Activated CD8-positive, alpha-beta memory T cell treated with anti-CD3 and anti-CD28 coated beads, Interleukin-2, amount 10 ng/mL, durations not matched to agents 7 days and 5 days (primary cell): Measurements from ENCODE around the gene PPHLN1. TPM values are rescaled to one million over a fixed set of nuclear protein-coding genes. Genes with fewer than 3 reads are reported as not detected.

Source experiments
- ATAC-seq: fragments of 150-1000 bp; cut with Tn5 transposase; one replicate; pipeline ENCODE4 v1.10.0; 2021; ENCODE audit warnings: moderate library complexity
- CTCF ChIA-PET: fragments of 350-600 bp; sonication (Branson Sonifier 250); formaldehyde crosslinking; loops from one replicate; lab custom pipeline; 2021; ENCODE audit warnings: antibody characterized with exemption; lab: Charles Lee
- DNase-seq: peaks from one replicate; pipeline ENCODE4 v3.0.0-alpha.2; 2020
- H3K27ac Mint-ChIP-seq: one replicate; pipeline ENCODE4 v1.8.0; 2021; ENCODE audit warnings: mild to moderate bottlenecking, mixed read lengths
- H3K27me3 Mint-ChIP-seq: one replicate; pipeline ENCODE4 v1.8.0; 2021; ENCODE audit warnings: mixed read lengths
- H3K36me3 Mint-ChIP-seq: one replicate; pipeline ENCODE4 v1.8.0; 2021; ENCODE audit warnings: mild to moderate bottlenecking, mixed read lengths
- H3K4me1 Mint-ChIP-seq: one replicate; pipeline ENCODE4 v1.8.0; 2021; ENCODE audit warnings: mixed read lengths
- H3K4me3 Mint-ChIP-seq: one replicate; pipeline ENCODE4 v1.8.0; 2021; ENCODE audit warnings: mild to moderate bottlenecking, moderate library complexity, mixed read lengths
- H3K9me3 Mint-ChIP-seq: one replicate; pipeline ENCODE4 v1.8.0; 2022; ENCODE audit warnings: low read depth, mixed read lengths
- total RNA-seq, 2 experiments: library from RNA; stranded (reverse); gene quantifications; one replicate each; pipeline ENCODE4 v1.2.3, GENCODE V29; 2021

The PPHLN1 gene
- total RNA-seq, 2 experiments from 2014 or later = 84.1 to 86.1 TPM

GRCh38 chr12:42469355-42470175 lies 143.6 kb downstream of the PPHLN1 start:
- no peaks in the 10 kb centered on the region for H3K9me3 Mint-ChIP-seq
- CTCF ChIA-PET = interaction anchor here (1.2 to 4.7 kb wide), 2 partner anchors 10 to 14 kb away, joined by 3 to 27 read pairs; no protein-coding TSS in a partner anchor
- ATAC-seq = peak; percentile 77

GRCh38 chr12:42472376-42472775 lies 146.4 kb downstream of the PPHLN1 start:
- Mint-ChIP-seq H3K9me3 (no peaks in the 10 kb centered on the region), H3K36me3 (no peaks in the 10 kb centered on the region), H3K4me1 (peaks cover 20% of the 10 kb centered on the region), H3K27ac (no peak overlapping the region), H3K4me3 (no peak overlapping the region), H3K27me3 (peaks cover 35% of the 10 kb centered on the region)
- CTCF ChIA-PET = interaction anchor here (2.3 to 4.7 kb wide), 2 partner anchors 11 kb away, joined by 8 to 27 read pairs; no protein-coding TSS in a partner anchor
- ATAC-seq (no peak), DNase-seq (no peak)

More at GRCh38 chr12:42469355-42470175, 143.6 kb downstream of the PPHLN1 start:
- peak; percentile 43 for DNase-seq
- Mint-ChIP-seq H3K27ac (peak overlapping the region; percentile 49), H3K4me1 (peaks cover 20% of the 10 kb centered on the region), H3K36me3 (no peaks in the 10 kb centered on the region), H3K27me3 (peaks cover 30% of the 10 kb centered on the region), H3K4me3 (peak overlapping the region; percentile 67)

- Mint-ChIP-seq H3K4me3 (no peak overlapping the region), H3K27me3 (peaks cover 38% of the 10 kb centered on the region), H3K36me3 (no peaks in the 10 kb centered on the region), H3K27ac (no peak overlapping the region), H3K4me1 (peaks cover 20% of the 10 kb centered on the region), H3K9me3 (no peaks in the 10 kb centered on the region)
- CTCF ChIA-PET = interaction anchor here (2.3 kb wide), 1 partner anchor 10 kb away, joined by 8 read pairs; no protein-coding TSS in a partner anchor
- DNase-seq (no peak), ATAC-seq (no peak)
These were observed 147.2 kb downstream of the PPHLN1 start for GRCh38 chr12:42473130-42473529.

- ATAC-seq = no peak
- no peak overlapping the region for H3K27ac Mint-ChIP-seq
- H3K4me3 Mint-ChIP-seq = no peak overlapping the region
- peaks cover 15% of the 10 kb centered on the region for H3K4me1 Mint-ChIP-seq
- CTCF ChIA-PET = interaction anchor here (2.3 kb wide), 1 partner anchor 9 kb away, joined by 8 read pairs; no protein-coding TSS in a partner anchor
- H3K9me3 Mint-ChIP-seq = no peaks in the 10 kb centered on the region
- no peaks in the 10 kb centered on the region for H3K36me3 Mint-ChIP-seq
- peaks cover 38% of the 10 kb centered on the region for H3K27me3 Mint-ChIP-seq
- DNase-seq = no peak
These were observed 147.6 kb downstream of the PPHLN1 start for GRCh38 chr12:42473561-42473960.

- Mint-ChIP-seq H3K4me3 (no peak overlapping the region), H3K27me3 (peaks cover 46% of the 10 kb centered on the region), H3K9me3 (no peaks in the 10 kb centered on the region), H3K27ac (no peak overlapping the region), H3K36me3 (no peaks in the 10 kb centered on the region), H3K4me1 (peaks cover 7% of the 10 kb centered on the region)
- ATAC-seq = no peak
- CTCF ChIA-PET = interaction anchor here (2.3 kb wide), 1 partner anchor 9 kb away, joined by 8 read pairs; no protein-coding TSS in a partner anchor
- DNase-seq = no peak
These were observed 148.4 kb downstream of the PPHLN1 start for GRCh38 chr12:42474391-42474790.

- H3K27ac Mint-ChIP-seq = no peak overlapping the region
These were observed 149.1 kb downstream of the PPHLN1 start for GRCh38 chr12:42475106-42475505.

GRCh38 chr12:42477941-42478340 lies 152.0 kb downstream of the PPHLN1 start:
- Mint-ChIP-seq H3K4me1 (peaks cover 6% of the 10 kb centered on the region), H3K27me3 (peaks cover 59% of the 10 kb centered on the region), H3K36me3 (no peaks in the 10 kb centered on the region), H3K4me3 (no peak overlapping the region), H3K27ac (no peak overlapping the region), H3K9me3 (no peaks in the 10 kb centered on the region)
- CTCF ChIA-PET = no interaction called here
- no peak for DNase-seq
- ATAC-seq = no peak

More at GRCh38 chr12:42475106-42475505, 149.1 kb downstream of the PPHLN1 start:
- H3K27me3 Mint-ChIP-seq = peaks cover 52% of the 10 kb centered on the region
- no peak for ATAC-seq
- no peaks in the 10 kb centered on the region for H3K9me3 Mint-ChIP-seq
- peaks cover 1% of the 10 kb centered on the region for H3K4me1 Mint-ChIP-seq
- CTCF ChIA-PET = no interaction called here
- H3K36me3 Mint-ChIP-seq = no peaks in the 10 kb centered on the region
- DNase-seq = no peak
- H3K4me3 Mint-ChIP-seq = no peak overlapping the region

GRCh38 chr12:42481368-42481767 lies 155.4 kb downstream of the PPHLN1 start:
- Mint-ChIP-seq H3K4me3 (no peak overlapping the region), H3K27ac (no peak overlapping the region), H3K4me1 (peaks cover 14% of the 10 kb centered on the region), H3K36me3 (no peaks in the 10 kb centered on the region), H3K9me3 (no peaks in the 10 kb centered on the region), H3K27me3 (peaks cover 73% of the 10 kb centered on the region)
- CTCF ChIA-PET = no interaction called here
- DNase-seq (no peak), ATAC-seq (no peak)

- H3K9me3 Mint-ChIP-seq = no peaks in the 10 kb centered on the region
- H3K4me1 Mint-ChIP-seq = peaks cover 14% of the 10 kb centered on the region
- H3K27me3 Mint-ChIP-seq = peaks cover 82% of the 10 kb centered on the region
- H3K36me3 Mint-ChIP-seq = no peaks in the 10 kb centered on the region
- CTCF ChIA-PET = interaction anchor here (1.0 to 2.4 kb wide), 7 partner anchors 9 to 86 kb away, joined by 3 to 27 read pairs (median 3); no protein-coding TSS in a partner anchor
- DNase-seq (no peak), ATAC-seq (no peak)
- peak overlapping the region; percentile 12 for H3K4me3 Mint-ChIP-seq
- H3K27ac Mint-ChIP-seq = no peak overlapping the region
These were observed 156.2 kb downstream of the PPHLN1 start for GRCh38 chr12:42482041-42482747.

- ATAC-seq = peak; percentile 86
- peak overlapping the region; percentile 63 for H3K4me3 Mint-ChIP-seq
These were observed 157.0 kb downstream of the PPHLN1 start for GRCh38 chr12:42482748-42483520.

GRCh38 chr12:42483521-42483790 lies 157.5 kb downstream of the PPHLN1 start:
- H3K36me3 Mint-ChIP-seq = no peaks in the 10 kb centered on the region
- CTCF ChIA-PET = interaction anchor here (0.5 to 2.4 kb wide), 8 partner anchors 8 to 335 kb away, joined by 3 to 27 read pairs (median 4); no protein-coding TSS in a partner anchor
- no peak overlapping the region for H3K27ac Mint-ChIP-seq
- ATAC-seq (peak; percentile 14), DNase-seq (no peak)
- H3K4me1 Mint-ChIP-seq = peaks cover 14% of the 10 kb centered on the region
- no peaks in the 10 kb centered on the region for H3K9me3 Mint-ChIP-seq
- peaks cover 85% of the 10 kb centered on the region for H3K27me3 Mint-ChIP-seq
- H3K4me3 Mint-ChIP-seq = peak overlapping the region; percentile 66

More at GRCh38 chr12:42482748-42483520, 157.0 kb downstream of the PPHLN1 start:
- peak; percentile 50 for DNase-seq
- no peak overlapping the region for H3K27ac Mint-ChIP-seq
- no peaks in the 10 kb centered on the region for H3K9me3 Mint-ChIP-seq
- CTCF ChIA-PET = interaction anchor here (0.5 to 2.4 kb wide), 10 partner anchors 9 to 335 kb away, joined by 3 to 27 read pairs (median 4); no protein-coding TSS in a partner anchor
- peaks cover 14% of the 10 kb centered on the region for H3K4me1 Mint-ChIP-seq
- peaks cover 85% of the 10 kb centered on the region for H3K27me3 Mint-ChIP-seq
- no peaks in the 10 kb centered on the region for H3K36me3 Mint-ChIP-seq

- Mint-ChIP-seq H3K27ac (no peak overlapping the region), H3K4me1 (peaks cover 14% of the 10 kb centered on the region), H3K27me3 (peaks cover 70% of the 10 kb centered on the region), H3K4me3 (no peak overlapping the region), H3K9me3 (no peaks in the 10 kb centered on the region), H3K36me3 (no peaks in the 10 kb centered on the region)
- ATAC-seq (no peak), DNase-seq (no peak)
- CTCF ChIA-PET = no interaction called here
These were observed 159.0 kb downstream of the PPHLN1 start for GRCh38 chr12:42484996-42485395.

GRCh38 chr12:42485823-42486222 lies 159.9 kb downstream of the PPHLN1 start:
- Mint-ChIP-seq H3K4me1 (peaks cover 14% of the 10 kb centered on the region), H3K4me3 (no peak overlapping the region), H3K27ac (no peak overlapping the region), H3K36me3 (no peaks in the 10 kb centered on the region), H3K27me3 (peaks cover 63% of the 10 kb centered on the region), H3K9me3 (no peaks in the 10 kb centered on the region)
- ATAC-seq = no peak
- no peak for DNase-seq
- CTCF ChIA-PET = no interaction called here
